ENCODE measurements around the gene MALRD1.

GRCh38 chr10:19367176-19367575 lies 318.6 kb downstream of the MALRD1 start:
- TF ChIP-seq POLR2AphosphoS5 (IDR thresholded peaks at IDR 0.05; ENCODE audit: low read depth, low read length), result no peak
- TF ChIP-seq TAF1 (IDR thresholded peaks at IDR 0.05; ENCODE audit: low read depth, low read length), result no peak
- TF ChIP-seq POLR2A (IDR thresholded peaks at IDR 0.05; ENCODE audit: low read depth, low read length), result no peak

Measured in GM12891 (cell line).